Measurements from ENCODE around the gene ACACA.

Gene ACACA

GRCh38 chr17:37094391-37094790 is 312.2 kb downstream of the ACACA start:
- no peak for TF ChIP-seq SNAI2 (CRISPR knock-in tag; IDR thresholded peaks at IDR 0.05)
- no peak for TF ChIP-seq TOX (CRISPR knock-in tag; IDR thresholded peaks at IDR 0.05; ENCODE audit: borderline replicate concordance)
- TF ChIP-seq ZNF565 (CRISPR knock-in tag; conservative IDR thresholded peaks at IDR 0.05; ENCODE audit: low read depth), result no peak
- no peak for TF ChIP-seq OSR1 (CRISPR knock-in tag; IDR thresholded peaks at IDR 0.05)
- TF ChIP-seq, protein P1, sequence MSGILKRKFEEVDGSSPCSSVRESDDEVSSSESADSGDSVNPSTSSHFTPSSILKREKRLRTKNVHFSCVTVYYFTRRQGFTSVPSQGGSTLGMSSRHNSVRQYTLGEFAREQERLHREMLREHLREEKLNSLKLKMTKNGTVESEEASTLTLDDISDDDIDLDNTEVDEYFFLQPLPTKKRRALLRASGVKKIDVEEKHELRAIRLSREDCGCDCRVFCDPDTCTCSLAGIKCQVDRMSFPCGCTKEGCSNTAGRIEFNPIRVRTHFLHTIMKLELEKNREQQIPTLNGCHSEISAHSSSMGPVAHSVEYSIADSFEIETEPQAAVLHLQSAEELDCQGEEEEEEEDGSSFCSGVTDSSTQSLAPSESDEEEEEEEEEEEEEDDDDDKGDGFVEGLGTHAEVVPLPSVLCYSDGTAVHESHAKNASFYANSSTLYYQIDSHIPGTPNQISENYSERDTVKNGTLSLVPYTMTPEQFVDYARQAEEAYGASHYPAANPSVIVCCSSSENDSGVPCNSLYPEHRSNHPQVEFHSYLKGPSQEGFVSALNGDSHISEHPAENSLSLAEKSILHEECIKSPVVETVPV (CRISPR knock-in tag; IDR thresholded peaks at IDR 0.05), result no peak
- no peak for TF ChIP-seq ZNF8 (CRISPR knock-in tag; IDR thresholded peaks at IDR 0.05)
- no peak for TF ChIP-seq ARNTL (CRISPR knock-in tag; IDR thresholded peaks at IDR 0.05; ENCODE audit: borderline replicate concordance, low read depth)
- no peak for TF ChIP-seq TSHZ2 (CRISPR knock-in tag; IDR thresholded peaks at IDR 0.05)
- TF ChIP-seq ZFP3 (CRISPR knock-in tag; IDR thresholded peaks at IDR 0.05), result no peak
- TF ChIP-seq PPARA (CRISPR knock-in tag; IDR thresholded peaks at IDR 0.05; ENCODE audit: borderline replicate concordance), result no peak
- TF ChIP-seq ISL1 (CRISPR knock-in tag; IDR thresholded peaks at IDR 0.05), result no peak

DNA sequence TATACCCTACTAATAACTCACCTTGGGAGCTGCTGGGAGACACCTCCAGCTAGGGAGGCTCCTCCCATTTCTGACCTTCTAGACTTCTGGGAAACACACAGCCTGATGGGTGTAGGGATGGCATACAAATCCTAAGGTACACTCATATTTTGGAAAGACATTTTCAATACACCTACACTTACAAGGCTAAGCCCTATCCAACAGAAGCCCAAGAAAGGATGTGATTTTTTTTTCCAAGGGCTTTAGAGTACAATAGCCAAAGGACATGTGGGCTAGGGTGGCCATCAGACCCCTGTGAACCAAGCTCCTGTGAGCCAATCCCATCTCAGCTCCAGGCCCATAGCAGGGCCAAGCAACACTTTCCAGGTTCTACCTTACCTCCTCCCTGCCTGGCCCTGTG is 313.9 kb downstream of the ACACA start:
- TF ChIP-seq TOX (CRISPR knock-in tag; IDR thresholded peaks at IDR 0.05; ENCODE audit: borderline replicate concordance), result no peak
- no peak for ATAC-seq

More at GRCh38 chr17:37094391-37094790, 312.2 kb downstream of the ACACA start:
- ATAC-seq, result no peak

GRCh38 chr17:37092071-37092470 is 314.6 kb downstream of the ACACA start:
- no peak for ATAC-seq
- no peak for TF ChIP-seq BACH2 (CRISPR knock-in tag; IDR thresholded peaks at IDR 0.05; ENCODE audit: borderline replicate concordance)
- TF ChIP-seq TCF4 (CRISPR knock-in tag; IDR thresholded peaks at IDR 0.05; ENCODE audit: borderline replicate concordance), result no peak
- TF ChIP-seq PATZ1 (CRISPR knock-in tag; IDR thresholded peaks at IDR 0.05; ENCODE audit: borderline replicate concordance), result no peak
- no peak for TF ChIP-seq ZC3H10 (CRISPR knock-in tag; IDR thresholded peaks at IDR 0.05)
- TF ChIP-seq ZNF8 (CRISPR knock-in tag; IDR thresholded peaks at IDR 0.05), result no peak
- TF ChIP-seq GLIS3 (CRISPR knock-in tag; IDR thresholded peaks at IDR 0.05), result no peak
- TF ChIP-seq ZNF70 (CRISPR knock-in tag; IDR thresholded peaks at IDR 0.05), result no peak
- TF ChIP-seq, protein P1 (CRISPR knock-in tag; IDR thresholded peaks at IDR 0.05), result no peak
- TF ChIP-seq ZFP3 (CRISPR knock-in tag; IDR thresholded peaks at IDR 0.05), result no peak
- no peak for TF ChIP-seq ESRRG (CRISPR knock-in tag; IDR thresholded peaks at IDR 0.05)
- no peak for TF ChIP-seq ISL1 (CRISPR knock-in tag; IDR thresholded peaks at IDR 0.05)
- no peak for TF ChIP-seq CSDC2 (CRISPR knock-in tag; IDR thresholded peaks at IDR 0.05)
- TF ChIP-seq ZFP30 (CRISPR knock-in tag; IDR thresholded peaks at IDR 0.05), result no peak
- no peak for TF ChIP-seq TOX (CRISPR knock-in tag; IDR thresholded peaks at IDR 0.05; ENCODE audit: borderline replicate concordance)
- no peak for TF ChIP-seq OSR1 (CRISPR knock-in tag; IDR thresholded peaks at IDR 0.05)
- TF ChIP-seq, protein P2, sequence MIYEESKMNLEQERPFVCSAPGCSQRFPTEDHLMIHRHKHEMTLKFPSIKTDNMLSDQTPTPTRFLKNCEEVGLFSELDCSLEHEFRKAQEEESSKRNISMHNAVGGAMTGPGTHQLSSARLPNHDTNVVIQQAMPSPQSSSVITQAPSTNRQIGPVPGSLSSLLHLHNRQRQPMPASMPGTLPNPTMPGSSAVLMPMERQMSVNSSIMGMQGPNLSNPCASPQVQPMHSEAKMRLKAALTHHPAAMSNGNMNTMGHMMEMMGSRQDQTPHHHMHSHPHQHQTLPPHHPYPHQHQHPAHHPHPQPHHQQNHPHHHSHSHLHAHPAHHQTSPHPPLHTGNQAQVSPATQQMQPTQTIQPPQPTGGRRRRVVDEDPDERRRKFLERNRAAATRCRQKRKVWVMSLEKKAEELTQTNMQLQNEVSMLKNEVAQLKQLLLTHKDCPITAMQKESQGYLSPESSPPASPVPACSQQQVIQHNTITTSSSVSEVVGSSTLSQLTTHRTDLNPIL (CRISPR knock-in tag; IDR thresholded peaks at IDR 0.05; ENCODE audit: low read depth), result no peak
- no peak for TF ChIP-seq PPARA (CRISPR knock-in tag; IDR thresholded peaks at IDR 0.05; ENCODE audit: borderline replicate concordance)
